ENCODE data around the gene MYCBP. TPM values are rescaled to one million over a fixed set of nuclear protein-coding genes. Genes with fewer than 3 reads are reported as not detected.

Gene MYCBP
- total RNA-seq, 1 donor from 2014 or later = 6.6 TPM

DNA sequence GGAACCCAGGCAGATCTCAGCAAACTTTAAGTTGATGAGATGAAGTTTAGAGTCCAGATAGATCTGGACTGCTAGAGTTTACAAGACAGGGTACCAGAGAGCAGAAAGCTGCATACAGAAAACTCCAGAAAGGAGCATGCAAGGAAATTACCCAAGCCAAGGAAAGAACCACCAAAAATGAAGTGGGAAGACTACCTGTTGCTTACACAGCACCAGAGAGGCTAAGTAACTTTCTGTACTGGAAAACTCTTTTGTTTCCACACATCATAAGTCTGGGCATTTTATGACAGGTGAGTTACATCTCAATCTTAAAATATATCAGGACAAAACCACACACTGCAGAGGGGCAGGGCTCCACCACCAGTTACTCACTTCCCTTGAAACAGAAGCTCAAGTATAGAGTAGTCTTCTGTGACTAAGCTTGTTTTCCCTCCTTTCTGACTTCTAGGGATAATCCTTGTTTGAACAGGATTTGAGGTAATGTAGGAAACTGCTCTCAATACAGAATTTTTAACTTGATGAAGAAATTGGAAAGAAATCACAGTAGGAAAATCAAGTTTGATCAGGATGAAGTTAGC lies 25.6 kb upstream of the MYCBP start:
- Mint-ChIP-seq H3K27ac (ENCODE audit: unreplicated experiment) (no peak overlapping the region), H3K9me3 (ENCODE audit: unreplicated experiment) (no peaks in the 10 kb centered on the region), H3K27me3 (ENCODE audit: unreplicated experiment) (peaks cover 2% of the 10 kb centered on the region), H3K4me3 (ENCODE audit: unreplicated experiment) (no peak overlapping the region), H3K4me1 (ENCODE audit: low read depth, unreplicated experiment) (no peaks in the 10 kb centered on the region), H3K36me3 (ENCODE audit: unreplicated experiment) (no peaks in the 10 kb centered on the region)
- no peak for DNase-seq
- TF ChIP-seq, protein P1, sequence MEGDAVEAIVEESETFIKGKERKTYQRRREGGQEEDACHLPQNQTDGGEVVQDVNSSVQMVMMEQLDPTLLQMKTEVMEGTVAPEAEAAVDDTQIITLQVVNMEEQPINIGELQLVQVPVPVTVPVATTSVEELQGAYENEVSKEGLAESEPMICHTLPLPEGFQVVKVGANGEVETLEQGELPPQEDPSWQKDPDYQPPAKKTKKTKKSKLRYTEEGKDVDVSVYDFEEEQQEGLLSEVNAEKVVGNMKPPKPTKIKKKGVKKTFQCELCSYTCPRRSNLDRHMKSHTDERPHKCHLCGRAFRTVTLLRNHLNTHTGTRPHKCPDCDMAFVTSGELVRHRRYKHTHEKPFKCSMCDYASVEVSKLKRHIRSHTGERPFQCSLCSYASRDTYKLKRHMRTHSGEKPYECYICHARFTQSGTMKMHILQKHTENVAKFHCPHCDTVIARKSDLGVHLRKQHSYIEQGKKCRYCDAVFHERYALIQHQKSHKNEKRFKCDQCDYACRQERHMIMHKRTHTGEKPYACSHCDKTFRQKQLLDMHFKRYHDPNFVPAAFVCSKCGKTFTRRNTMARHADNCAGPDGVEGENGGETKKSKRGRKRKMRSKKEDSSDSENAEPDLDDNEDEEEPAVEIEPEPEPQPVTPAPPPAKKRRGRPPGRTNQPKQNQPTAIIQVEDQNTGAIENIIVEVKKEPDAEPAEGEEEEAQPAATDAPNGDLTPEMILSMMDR (IDR thresholded peaks at IDR 0.05; ENCODE audit: partially characterized antibody, unreplicated experiment) = no peak

GRCh38 chr1:38896169-38896568 lies 23.0 kb upstream of the MYCBP start:
- Mint-ChIP-seq H3K36me3 (ENCODE audit: unreplicated experiment) (no peaks in the 10 kb centered on the region), H3K27ac (ENCODE audit: unreplicated experiment) (no peak overlapping the region), H3K4me3 (ENCODE audit: unreplicated experiment) (no peak overlapping the region), H3K9me3 (ENCODE audit: unreplicated experiment) (no peaks in the 10 kb centered on the region), H3K27me3 (ENCODE audit: unreplicated experiment) (peaks cover 2% of the 10 kb centered on the region), H3K4me1 (ENCODE audit: low read depth, unreplicated experiment) (no peaks in the 10 kb centered on the region)
- no peak for DNase-seq
- TF ChIP-seq, protein P1 (IDR thresholded peaks at IDR 0.05; ENCODE audit: partially characterized antibody, unreplicated experiment) = no peak

DNA sequence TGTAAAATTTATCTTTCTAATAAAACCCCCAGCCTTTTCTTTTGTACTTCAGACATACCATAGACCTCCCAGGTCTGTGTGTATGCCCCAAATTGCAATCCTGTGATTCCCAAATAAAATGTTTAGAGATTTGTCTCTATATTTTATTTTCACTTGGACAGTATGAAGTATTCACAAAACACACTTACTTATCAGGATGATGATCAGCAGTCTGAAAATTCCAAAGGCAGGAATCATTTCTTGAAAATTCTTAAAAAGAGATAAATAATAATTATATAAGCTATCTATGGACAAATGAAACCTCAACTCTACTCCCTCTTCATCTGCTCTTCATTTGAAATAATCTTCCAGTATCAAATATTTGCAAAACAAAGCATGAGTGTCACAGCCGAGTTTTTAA lies 19.8 kb upstream of the MYCBP start:
- Mint-ChIP-seq H3K27me3 (ENCODE audit: unreplicated experiment) (peaks cover 2% of the 10 kb centered on the region), H3K27ac (ENCODE audit: unreplicated experiment) (no peak overlapping the region), H3K9me3 (ENCODE audit: unreplicated experiment) (no peaks in the 10 kb centered on the region), H3K4me1 (ENCODE audit: low read depth, unreplicated experiment) (no peaks in the 10 kb centered on the region), H3K36me3 (ENCODE audit: unreplicated experiment) (no peaks in the 10 kb centered on the region), H3K4me3 (ENCODE audit: unreplicated experiment) (no peak overlapping the region)
- TF ChIP-seq, protein P1 (IDR thresholded peaks at IDR 0.05; ENCODE audit: partially characterized antibody, unreplicated experiment) = no peak
- no peak for DNase-seq

- TF ChIP-seq, protein P1 (IDR thresholded peaks at IDR 0.05; ENCODE audit: partially characterized antibody, unreplicated experiment) = no peak
- no peaks in the 10 kb centered on the region for H3K27me3 Mint-ChIP-seq (ENCODE audit: unreplicated experiment)
- H3K36me3 Mint-ChIP-seq (ENCODE audit: unreplicated experiment) = no peaks in the 10 kb centered on the region
- no peak overlapping the region for H3K27ac Mint-ChIP-seq (ENCODE audit: unreplicated experiment)
- DNase-seq = no peak
- H3K4me3 Mint-ChIP-seq (ENCODE audit: unreplicated experiment) = no peak overlapping the region
- no peaks in the 10 kb centered on the region for H3K9me3 Mint-ChIP-seq (ENCODE audit: unreplicated experiment)
- H3K4me1 Mint-ChIP-seq (ENCODE audit: low read depth, unreplicated experiment) = no peaks in the 10 kb centered on the region
Observed at GRCh38 chr1:38891753-38892152, 18.6 kb upstream of the MYCBP start.

DNA sequence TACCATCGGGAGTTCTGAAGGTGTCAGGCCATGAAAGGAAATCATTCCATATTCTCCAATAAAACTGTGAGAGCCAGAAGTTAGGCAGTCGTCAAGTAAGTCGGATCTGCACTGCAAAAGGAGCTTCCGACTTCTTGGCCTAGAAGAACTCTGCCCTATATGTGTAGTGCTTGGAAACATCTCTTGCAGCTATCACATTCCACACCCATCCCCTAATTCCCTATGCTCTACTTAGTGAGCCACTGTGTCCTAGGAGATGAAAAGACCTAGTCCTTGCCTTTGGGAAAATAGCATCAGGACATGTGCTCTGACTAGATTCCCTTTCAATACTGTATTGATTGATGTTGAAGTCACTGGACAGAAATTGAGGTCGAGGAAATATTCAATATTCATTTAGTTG lies 16.4 kb upstream of the MYCBP start:
- Mint-ChIP-seq H3K4me1 (ENCODE audit: low read depth, unreplicated experiment) (no peaks in the 10 kb centered on the region), H3K9me3 (ENCODE audit: unreplicated experiment) (no peaks in the 10 kb centered on the region), H3K36me3 (ENCODE audit: unreplicated experiment) (no peaks in the 10 kb centered on the region), H3K4me3 (ENCODE audit: unreplicated experiment) (no peak overlapping the region), H3K27me3 (ENCODE audit: unreplicated experiment) (no peaks in the 10 kb centered on the region), H3K27ac (ENCODE audit: unreplicated experiment) (no peak overlapping the region)
- TF ChIP-seq, protein P1 (IDR thresholded peaks at IDR 0.05; ENCODE audit: partially characterized antibody, unreplicated experiment) = no peak
- DNase-seq = no peak

All from glutamatergic neuron (in vitro differentiated cells).